Lower leg skin (tissue), 3 donors: Measurements from ENCODE around the gene SVIL.
"Not testable (repeated sequence)": the region's sequence is repeated elsewhere in the genome, so short reads cannot be mapped to it uniquely, and the experiment has no call there.

Source experiments
- CTCF ChIP-seq, 3 donors: fragments of 450-650 bp; IDR thresholded peaks; one replicate each; pipeline ENCODE4 v1.5.1; 2016; ENCODE audit warnings: antibody characterized with exemption in 3 of 3, mild to moderate bottlenecking in 3 of 3, moderate library complexity in 2 of 3
- POLR2A ChIP-seq, 2 donors: fragments of 450-650 bp; IDR thresholded peaks; one replicate each; pipeline ENCODE4 v1.6.1; 2016 to 2017; ENCODE audit warnings: antibody characterized with exemption in 2 of 2, mild to moderate bottlenecking in 1 of 2, moderate library complexity in 1 of 2

- not testable (repeated sequence) for TF ChIP-seq CTCF, POLR2A (IDR thresholded peaks at IDR 0.05)
Observed at GRCh38 chr10:29490781-29491280, 143.9 kb downstream of the SVIL start.
